Loucy (cell line): Measurements from ENCODE around the gene MAMLD1.
A peak's percentile ranks its signal among the peaks of the same experiment; 100 is the strongest.

ENCODE experiments used
- H2AFZ ChIP-seq: fragments of 200-600 bp; sonication (generic); 2 replicates; pipeline ENCODE4 v1.6.0; 2016; ENCODE audit warnings: antibody characterized with exemption, mild to moderate bottlenecking, low read length, moderate library complexity
- H3F3A ChIP-seq: fragments of 200-600 bp; 2 replicates; pipeline ENCODE4 v1.6.0; 2016; ENCODE audit warnings: antibody characterized with exemption, low read depth, mild to moderate bottlenecking
- H3K27me3 ChIP-seq: fragments of 200-600 bp; sonication (generic); 2 replicates; pipeline ENCODE4 v1.6.1; 2014; ENCODE audit warnings: low read length, mild to moderate bottlenecking; ENCODE audit not compliant: insufficient read depth, poor library complexity, severe bottlenecking
- H3K36me3 ChIP-seq: fragments of 200-600 bp; sonication (generic); 2 replicates; pipeline ENCODE4 v1.6.1; 2016; ENCODE audit warnings: low read length; ENCODE audit not compliant: insufficient read depth
- H3K4me1 ChIP-seq: fragments of 200-600 bp; sonication (generic); 2 replicates; pipeline ENCODE4 v1.5.1; 2014; ENCODE audit warnings: low read length, mild to moderate bottlenecking; ENCODE audit not compliant: insufficient read depth, poor library complexity, severe bottlenecking
- H3K4me2 ChIP-seq: fragments of 200-600 bp; sonication (generic); 2 replicates; pipeline ENCODE4 v1.6.0; 2014; ENCODE audit warnings: antibody characterized with exemption, low read length, low read depth, mild to moderate bottlenecking; ENCODE audit not compliant: poor library complexity, severe bottlenecking
- H3K4me3 ChIP-seq: fragments of 200-600 bp; sonication (generic); 2 replicates; pipeline ENCODE4 v1.5.1; 2014; ENCODE audit warnings: low read length, mild to moderate bottlenecking, mixed read lengths; ENCODE audit not compliant: poor library complexity, severe bottlenecking
- H3K79me2 ChIP-seq: fragments of 200-600 bp; sonication (generic); 2 replicates; pipeline ENCODE4 v1.6.1; 2014; ENCODE audit warnings: low read length; ENCODE audit not compliant: insufficient read depth
- H3K9ac ChIP-seq: fragments of 200-600 bp; sonication (generic); 2 replicates; pipeline ENCODE4 v1.6.0; 2014; ENCODE audit warnings: mild to moderate bottlenecking, low read depth, low read length, moderate library complexity; ENCODE audit not compliant: poor library complexity, severe bottlenecking
- H3K9me2 ChIP-seq: fragments of 200-600 bp; sonication (generic); replicated peaks from 2 replicates; pipeline ENCODE4 v1.6.1; 2016; ENCODE audit warnings: low read depth, low read length, mixed read lengths
- H3K9me3 ChIP-seq: fragments of 200-600 bp; sonication (generic); 2 replicates; pipeline ENCODE4 v1.6.1; 2014; ENCODE audit warnings: mild to moderate bottlenecking, antibody characterized with exemption, low read length, low read depth; ENCODE audit not compliant: insufficient read depth
- H4K20me1 ChIP-seq: fragments of 200-600 bp; sonication (generic); 2 replicates; pipeline ENCODE4 v1.6.0; 2014; ENCODE audit warnings: antibody characterized with exemption, low read length, mild to moderate bottlenecking; ENCODE audit not compliant: insufficient read depth, poor library complexity, severe bottlenecking
- EZH2phosphoT487 ChIP-seq: fragments of 200-600 bp; IDR thresholded peaks from 2 replicates; pipeline ENCODE4 v1.6.1; 2018; ENCODE audit warnings: antibody characterized with exemption, mild to moderate bottlenecking, moderate library complexity, borderline replicate concordance
- TF ChIP-seq, protein P1 (sequence below): fragments of 200-600 bp; sonication (generic); conservative IDR thresholded peaks from 2 replicates; pipeline ENCODE4 v1.5.1; 2014; ENCODE audit warnings: mild to moderate bottlenecking, antibody characterized with exemption, low read length

MAMLD1 gene

GRCh38 chrX:150547375-150548115 is 184.4 kb downstream of the MAMLD1 start:
- H3K4me1 ChIP-seq: peaks cover 19% of the 10 kb centered on the region
- H3K9me3 ChIP-seq: no peaks in the 10 kb centered on the region
- TF ChIP-seq, protein P1, sequence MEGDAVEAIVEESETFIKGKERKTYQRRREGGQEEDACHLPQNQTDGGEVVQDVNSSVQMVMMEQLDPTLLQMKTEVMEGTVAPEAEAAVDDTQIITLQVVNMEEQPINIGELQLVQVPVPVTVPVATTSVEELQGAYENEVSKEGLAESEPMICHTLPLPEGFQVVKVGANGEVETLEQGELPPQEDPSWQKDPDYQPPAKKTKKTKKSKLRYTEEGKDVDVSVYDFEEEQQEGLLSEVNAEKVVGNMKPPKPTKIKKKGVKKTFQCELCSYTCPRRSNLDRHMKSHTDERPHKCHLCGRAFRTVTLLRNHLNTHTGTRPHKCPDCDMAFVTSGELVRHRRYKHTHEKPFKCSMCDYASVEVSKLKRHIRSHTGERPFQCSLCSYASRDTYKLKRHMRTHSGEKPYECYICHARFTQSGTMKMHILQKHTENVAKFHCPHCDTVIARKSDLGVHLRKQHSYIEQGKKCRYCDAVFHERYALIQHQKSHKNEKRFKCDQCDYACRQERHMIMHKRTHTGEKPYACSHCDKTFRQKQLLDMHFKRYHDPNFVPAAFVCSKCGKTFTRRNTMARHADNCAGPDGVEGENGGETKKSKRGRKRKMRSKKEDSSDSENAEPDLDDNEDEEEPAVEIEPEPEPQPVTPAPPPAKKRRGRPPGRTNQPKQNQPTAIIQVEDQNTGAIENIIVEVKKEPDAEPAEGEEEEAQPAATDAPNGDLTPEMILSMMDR: no peak
- TF ChIP-seq EZH2phosphoT487: no peak
- H3K9ac ChIP-seq: no peak overlapping the region
- no peaks in the 10 kb centered on the region for H3F3A ChIP-seq
- no peak overlapping the region for H2AFZ ChIP-seq
- no peaks in the 10 kb centered on the region for H3K79me2 ChIP-seq
- H3K4me3 ChIP-seq: no peak overlapping the region
- H3K36me3 ChIP-seq: no peaks in the 10 kb centered on the region
- peak overlapping the region; percentile 71 for H3K4me2 ChIP-seq
- H4K20me1 ChIP-seq: no peaks in the 10 kb centered on the region
- H3K27me3 ChIP-seq: no peaks in the 10 kb centered on the region
- no peaks in the 10 kb centered on the region for H3K9me2 ChIP-seq

- no peaks in the 10 kb centered on the region for H3K9me2 ChIP-seq
- no peaks in the 10 kb centered on the region for H3F3A ChIP-seq
- H3K4me2 ChIP-seq: no peak overlapping the region
- H3K27me3 ChIP-seq: no peaks in the 10 kb centered on the region
- TF ChIP-seq, protein P1: no peak
- no peak for TF ChIP-seq EZH2phosphoT487
- no peak overlapping the region for H3K4me3 ChIP-seq
- H2AFZ ChIP-seq: no peak overlapping the region
- H3K36me3 ChIP-seq: no peaks in the 10 kb centered on the region
- H3K9ac ChIP-seq: no peak overlapping the region
- H4K20me1 ChIP-seq: no peaks in the 10 kb centered on the region
- no peaks in the 10 kb centered on the region for H3K79me2 ChIP-seq
- H3K9me3 ChIP-seq: no peaks in the 10 kb centered on the region
- H3K4me1 ChIP-seq: peaks cover 19% of the 10 kb centered on the region
Observed at GRCh38 chrX:150548251-150548650, 185.1 kb downstream of the MAMLD1 start.

GRCh38 chrX:150548684-150549083 is 185.6 kb downstream of the MAMLD1 start:
- Histone ChIP-seq H4K20me1 (no peaks in the 10 kb centered on the region), H3K9me3 (no peaks in the 10 kb centered on the region), H2AFZ (no peak overlapping the region), H3K9me2 (no peaks in the 10 kb centered on the region), H3K9ac (no peak overlapping the region), H3K4me2 (no peak overlapping the region), H3K36me3 (no peaks in the 10 kb centered on the region), H3K4me1 (peaks cover 19% of the 10 kb centered on the region), H3K27me3 (no peaks in the 10 kb centered on the region), H3K79me2 (no peaks in the 10 kb centered on the region), H3K4me3 (no peak overlapping the region), H3F3A (no peaks in the 10 kb centered on the region)
- no peak for TF ChIP-seq EZH2phosphoT487
- TF ChIP-seq, protein P1: no peak
